Stimulated activated CD8-positive, alpha-beta memory T cell treated with anti-CD3 and anti-CD28 coated beads, Interleukin-7, amount 100 ng/mL, for 1 hour (primary cell): ENCODE data around the gene WASF2.
A peak's percentile ranks its signal among the peaks of the same experiment; 100 is the strongest.

Experiments
- DNase-seq, 2 donors: peaks; one replicate each; pipeline ENCODE4 v3.0.0-alpha.2; 2020; ENCODE audit warnings: low read depth in 2 of 2

Gene WASF2

DNA sequence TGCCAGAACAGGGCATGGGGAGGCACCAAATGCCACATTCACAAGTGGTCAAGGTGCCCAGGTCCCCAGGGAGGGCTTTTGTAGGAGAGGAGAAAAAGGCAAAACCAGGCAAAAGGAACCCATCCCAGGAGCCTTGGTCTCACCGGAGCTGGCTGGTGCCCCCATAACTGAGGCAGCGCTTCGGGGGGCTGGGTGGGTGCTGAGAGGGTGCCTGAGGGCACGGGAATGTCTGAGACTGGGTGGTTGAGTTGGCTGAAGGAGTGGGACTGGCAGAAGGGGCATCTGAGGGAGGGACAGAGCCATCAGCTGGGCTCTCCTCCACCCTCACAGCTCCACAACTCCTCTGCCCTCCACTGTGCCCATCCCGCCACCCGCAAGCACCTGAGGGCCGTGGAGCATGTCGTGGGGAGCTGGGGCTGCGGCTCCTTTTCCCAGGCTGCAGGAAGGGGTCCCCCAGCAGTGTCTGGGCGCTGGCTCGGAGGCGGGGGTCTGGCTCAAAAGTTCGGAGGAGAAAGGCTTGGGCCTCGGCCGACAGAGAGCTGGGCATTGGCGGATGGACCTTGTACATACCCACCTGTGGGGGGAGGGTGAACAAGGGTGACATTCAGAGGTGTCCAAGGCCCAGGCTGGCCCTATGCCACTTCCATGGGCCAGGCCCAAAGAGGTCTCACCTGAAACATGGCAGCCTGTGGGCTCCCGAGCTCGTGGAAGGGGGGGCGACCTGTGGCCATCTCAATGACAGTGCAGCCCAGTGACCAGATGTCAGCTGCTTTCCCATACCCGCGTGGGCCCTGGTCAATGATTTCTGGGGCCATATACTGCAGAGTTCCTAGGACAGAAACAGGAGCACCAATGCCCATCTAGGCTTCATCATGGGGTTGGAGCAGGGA lies 131.7 kb downstream of the WASF2 start:
- no peak for DNase-seq

DNA sequence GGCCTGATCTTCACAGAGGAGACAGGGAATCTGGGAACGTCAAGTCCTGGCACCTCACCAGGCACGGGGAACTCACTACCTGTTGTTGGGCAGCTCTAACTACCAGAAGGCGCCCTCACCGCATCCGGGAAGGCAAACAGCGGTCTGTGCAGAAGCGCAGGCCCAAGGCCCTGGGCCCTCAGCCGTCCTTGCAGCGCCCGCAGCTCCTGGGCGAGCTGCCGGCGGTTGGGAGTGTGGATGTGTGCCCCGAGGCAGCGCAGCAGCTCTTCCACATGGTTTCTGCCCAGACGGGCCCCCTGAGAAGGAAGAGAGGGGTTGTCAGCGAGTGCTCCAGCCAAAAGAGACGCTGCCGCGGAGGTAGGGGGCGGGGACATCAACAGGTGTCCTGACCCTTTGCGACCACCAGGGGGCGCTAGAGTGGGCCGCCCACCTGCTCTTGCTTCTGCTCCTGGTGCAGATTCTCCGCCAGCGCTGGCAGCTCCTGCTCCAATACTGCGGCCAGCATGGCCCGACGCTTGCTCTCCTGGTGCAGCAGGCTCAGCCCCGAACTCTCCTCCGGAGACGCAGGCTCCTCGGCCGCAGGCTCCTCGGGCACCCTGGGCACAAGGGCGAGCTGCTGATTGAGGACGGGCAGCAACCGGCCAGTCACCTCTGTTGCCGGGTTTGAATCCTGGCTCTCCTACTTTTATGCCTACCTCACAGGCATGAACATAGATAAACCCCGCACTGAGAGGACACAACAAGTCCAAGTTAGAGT lies 132.5 kb downstream of the WASF2 start:
- DNase-seq: peak; percentile 65 to 66

DNA sequence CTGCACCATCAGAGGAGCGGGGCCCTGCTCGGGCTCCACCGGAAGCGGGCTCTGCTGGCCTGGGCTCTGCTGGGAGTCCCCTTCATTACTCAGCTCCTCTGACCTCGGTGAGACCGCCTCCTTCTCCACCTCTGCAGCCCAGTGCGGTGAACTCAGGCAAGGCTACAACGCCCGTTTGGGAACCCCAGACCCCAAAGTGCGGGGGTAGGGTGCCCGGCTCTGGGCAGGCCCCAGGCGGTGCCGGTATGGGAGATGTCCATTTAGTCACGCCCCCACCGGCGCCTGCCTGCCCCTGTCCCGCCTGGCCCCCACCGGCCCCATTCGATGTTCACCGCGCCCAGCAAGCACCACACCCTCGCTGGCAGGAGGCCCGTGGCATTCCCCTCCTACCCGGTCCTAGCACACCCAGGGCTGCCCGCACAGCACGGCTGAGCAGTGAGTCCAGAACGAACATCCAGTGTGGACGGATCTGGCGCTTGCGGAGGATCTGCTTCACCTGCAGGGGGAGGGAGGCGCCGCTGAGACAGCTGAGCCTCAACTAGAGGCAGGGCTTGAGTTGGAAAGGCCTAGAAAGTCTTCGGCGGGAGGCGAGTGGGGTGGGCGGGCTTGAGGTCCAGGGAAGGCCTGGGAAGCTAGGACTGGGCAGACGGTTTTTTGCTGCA lies 133.2 kb downstream of the WASF2 start:
- DNase-seq: no peak

DNA sequence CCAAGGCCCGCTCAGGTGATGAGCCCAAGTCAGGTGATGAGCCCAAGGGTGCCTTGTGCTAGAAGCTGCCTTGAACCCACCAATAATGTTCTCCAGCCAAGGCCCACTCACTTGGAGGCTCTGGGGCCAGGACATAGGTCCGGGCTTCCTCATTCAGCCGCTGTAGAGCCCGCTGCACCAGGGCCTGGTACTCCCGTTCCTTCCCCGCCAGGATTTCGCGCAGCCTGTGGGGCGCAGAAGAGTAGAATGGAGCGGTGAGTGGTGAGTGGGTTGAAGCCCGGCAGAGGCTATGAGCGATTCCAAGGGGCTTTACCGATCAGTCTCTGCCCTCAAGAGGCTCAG lies 133.7 kb downstream of the WASF2 start:
- DNase-seq: no peak

DNA sequence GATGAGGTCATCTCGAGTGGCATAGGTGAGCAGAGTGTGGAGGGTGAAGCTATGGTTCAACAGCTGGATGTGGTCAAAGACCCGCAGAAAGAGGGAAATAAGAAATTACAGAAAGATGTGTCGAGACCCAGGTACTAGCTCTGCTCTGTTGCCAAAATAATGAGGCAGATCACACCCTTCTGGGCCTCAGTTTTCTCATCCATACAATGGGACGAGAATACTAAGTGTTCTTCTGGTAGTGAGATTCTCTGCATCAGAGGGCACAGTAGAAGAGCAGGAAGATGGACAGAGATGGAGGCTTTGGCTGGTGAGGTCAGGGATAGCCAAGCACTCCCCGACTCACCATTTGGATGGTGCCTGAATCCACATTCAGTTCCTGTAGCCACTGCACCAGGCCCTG lies 134.3 kb downstream of the WASF2 start:
- no peak for DNase-seq
